CD4-positive, alpha-beta T cell treated with Interleukin-1 beta for 1 hour (primary cell): ENCODE measurements around the gene CASZ1.

ENCODE experiments used
- DNase-seq, 2 donors: peaks; one replicate each; pipeline ENCODE4 v3.0.0-alpha.2; 2020 to 2022

The CASZ1 gene

DNA sequence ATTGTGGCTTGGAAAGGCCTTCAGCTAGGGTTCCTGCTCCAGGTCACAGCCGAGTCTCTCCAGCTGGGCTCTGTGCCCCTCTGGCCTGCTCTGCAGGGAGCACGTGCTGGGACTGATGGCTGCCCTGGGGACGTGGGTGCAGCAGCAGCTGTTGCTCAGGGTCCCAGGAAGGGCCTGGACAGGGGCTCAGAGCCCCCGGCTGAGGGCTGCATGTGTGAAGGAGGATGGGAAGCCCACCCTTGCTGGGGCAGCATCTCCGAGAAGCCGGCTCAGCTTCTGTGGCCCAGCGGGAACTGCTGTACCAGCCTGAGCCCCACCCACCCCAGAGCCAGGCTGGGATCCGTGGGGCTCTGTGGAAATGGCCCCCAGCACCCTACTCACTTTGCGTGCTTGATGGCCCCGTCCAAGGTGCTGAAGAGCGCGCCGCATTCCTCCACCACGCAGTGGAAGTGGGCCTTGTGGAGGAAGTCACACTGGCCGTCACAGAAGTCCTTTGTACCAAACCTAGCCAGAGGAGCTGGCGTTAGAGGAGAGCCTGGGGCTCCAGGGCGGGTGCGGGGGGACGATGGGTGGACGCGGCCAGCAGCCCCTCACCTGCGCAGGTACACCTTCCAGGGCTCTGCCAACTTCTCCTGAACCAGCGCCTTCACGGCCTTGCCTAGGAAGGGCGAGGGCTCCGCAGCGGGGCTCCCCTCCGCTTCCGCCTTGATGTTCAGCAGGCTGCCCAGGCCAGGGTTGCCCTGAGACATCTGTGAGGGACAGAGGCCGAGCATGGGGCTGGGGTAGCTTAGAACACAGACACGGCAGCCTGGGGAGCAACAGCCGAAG is 147.5 kb downstream of the CASZ1 start:
- DNase-seq, result no peak

DNA sequence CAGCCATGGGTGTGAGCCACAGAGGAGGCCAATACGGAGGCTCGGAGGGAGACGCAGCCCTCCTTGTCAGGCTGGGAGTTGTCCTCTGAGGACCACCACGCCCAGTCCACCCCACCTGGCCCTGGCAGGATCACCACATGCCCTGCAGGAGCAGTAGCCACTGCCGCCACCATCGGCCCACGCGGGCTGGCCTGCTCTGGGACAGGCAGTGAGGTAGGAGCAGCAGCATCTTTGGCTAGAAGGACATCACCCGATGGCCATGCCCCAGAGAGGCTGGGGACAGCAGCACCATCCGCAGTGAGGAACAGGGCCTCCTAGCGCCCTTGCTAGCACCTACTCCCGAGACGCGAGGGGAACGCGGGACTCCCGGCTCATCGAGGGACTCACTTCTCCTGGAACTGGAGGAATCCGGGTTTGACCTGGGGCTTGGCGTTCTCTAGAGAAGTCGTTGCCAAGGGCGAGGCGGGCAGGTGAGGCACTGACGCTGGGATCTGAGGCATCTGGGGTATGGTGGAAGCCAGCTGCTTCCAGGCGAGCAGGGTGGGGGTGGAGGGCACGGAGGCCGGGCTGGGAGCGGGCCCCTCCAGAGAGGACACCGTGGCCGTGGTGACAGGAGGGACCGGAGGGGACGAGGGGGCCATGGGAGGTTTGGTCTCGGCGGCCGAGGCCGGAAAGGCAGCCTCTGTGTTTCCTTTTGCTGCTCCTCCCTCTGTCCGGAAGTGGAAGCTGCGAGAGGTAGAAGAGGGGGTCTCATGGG is 148.9 kb downstream of the CASZ1 start:
- no peak for DNase-seq

DNA sequence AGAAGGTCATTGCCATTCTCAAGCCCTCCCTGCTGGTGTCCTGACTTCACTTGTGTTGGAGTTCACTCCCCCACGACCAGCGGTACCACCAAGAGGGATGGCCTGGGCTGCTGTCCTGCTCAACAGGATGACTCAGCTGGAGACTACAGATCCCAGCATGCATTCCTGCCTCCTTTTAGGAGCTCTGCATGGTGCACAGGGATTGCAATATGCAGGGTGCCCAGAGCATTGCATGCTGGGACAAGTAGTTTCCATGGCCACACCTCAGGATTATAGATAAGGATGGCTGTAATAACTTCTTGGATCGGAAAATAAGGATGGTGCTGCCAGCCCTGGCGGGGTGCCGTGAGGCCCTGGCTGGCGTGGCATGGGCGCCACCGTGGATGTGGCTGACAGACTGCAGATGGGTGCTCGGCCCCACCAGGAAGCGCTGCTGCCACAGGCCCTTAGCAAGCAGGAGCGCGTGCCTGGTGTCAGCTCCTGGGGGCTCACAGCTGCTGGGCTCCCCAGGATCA is 150.0 kb downstream of the CASZ1 start:
- no peak for DNase-seq

DNA sequence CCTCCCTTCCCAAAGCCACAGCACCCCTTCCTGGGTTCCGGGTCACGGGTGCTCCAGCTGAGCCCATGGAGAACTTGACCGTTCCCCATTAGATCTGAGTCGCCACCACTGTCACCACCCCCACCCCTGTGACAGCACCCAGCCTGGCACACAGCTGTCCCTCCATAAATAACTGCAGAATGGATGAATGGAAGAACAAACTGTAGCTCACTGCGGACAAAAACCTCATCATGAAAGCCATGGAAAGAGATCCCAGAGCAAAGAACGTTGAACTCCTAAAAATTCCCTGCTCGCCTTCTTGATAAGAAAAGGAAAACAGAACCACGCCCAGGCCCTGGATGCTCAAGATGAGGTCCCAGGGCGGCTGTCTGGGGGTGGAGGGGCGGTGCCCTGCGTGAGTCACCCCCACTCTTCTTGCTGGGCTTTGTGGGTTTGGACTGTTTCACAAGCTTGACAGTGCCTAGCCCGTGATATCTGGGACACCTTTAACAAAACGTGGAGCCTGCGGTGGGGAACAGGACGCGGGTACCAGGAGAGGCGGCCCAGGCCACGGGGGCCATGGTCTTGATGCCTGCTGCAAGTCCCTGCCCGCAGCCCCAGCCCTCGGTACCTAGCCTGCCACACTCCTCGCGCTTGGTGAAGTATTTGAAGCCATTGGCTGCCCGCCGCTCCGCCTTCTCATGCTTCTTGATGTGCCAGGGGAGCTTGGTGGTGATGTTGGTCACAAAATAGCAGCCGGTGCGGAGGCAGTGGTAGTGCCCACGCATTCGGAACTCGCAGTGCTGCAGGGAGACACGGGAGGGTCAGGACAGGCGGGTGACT is 151.9 kb downstream of the CASZ1 start:
- no peak for DNase-seq

DNA sequence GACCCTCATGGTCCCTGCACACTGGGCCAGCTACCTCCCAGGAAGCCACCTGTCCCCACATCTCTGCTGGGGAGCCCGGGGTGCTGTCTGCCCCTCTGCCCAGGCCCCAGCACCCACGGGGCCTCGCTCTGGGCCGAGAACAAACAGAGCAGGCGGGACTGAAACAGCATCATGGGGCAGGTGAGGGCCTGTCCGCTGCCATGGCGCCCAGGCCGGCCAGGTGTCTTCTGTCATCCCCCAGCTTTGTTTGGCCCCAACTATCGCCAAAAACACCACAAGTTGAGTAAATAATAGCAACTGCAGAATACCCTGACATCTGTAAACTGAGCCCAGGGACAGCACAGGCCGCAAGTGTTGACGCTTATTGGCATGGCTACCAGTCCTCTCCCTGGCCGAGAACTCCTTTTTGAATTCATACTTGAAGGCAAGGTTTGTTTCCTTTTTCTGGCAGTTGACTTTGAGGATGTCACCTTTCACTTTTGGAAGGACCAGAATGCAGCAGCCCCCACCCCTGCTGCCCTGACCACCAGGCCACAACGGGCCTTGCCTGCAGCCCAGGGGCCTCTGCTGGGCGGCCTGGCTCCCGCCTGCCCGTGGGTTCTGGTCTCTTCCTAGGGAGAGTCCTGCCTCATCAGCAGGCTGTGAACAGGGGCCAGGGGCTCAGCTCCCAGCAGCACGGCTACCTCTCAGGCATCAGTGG is 152.7 kb downstream of the CASZ1 start:
- DNase-seq, result no peak

DNA sequence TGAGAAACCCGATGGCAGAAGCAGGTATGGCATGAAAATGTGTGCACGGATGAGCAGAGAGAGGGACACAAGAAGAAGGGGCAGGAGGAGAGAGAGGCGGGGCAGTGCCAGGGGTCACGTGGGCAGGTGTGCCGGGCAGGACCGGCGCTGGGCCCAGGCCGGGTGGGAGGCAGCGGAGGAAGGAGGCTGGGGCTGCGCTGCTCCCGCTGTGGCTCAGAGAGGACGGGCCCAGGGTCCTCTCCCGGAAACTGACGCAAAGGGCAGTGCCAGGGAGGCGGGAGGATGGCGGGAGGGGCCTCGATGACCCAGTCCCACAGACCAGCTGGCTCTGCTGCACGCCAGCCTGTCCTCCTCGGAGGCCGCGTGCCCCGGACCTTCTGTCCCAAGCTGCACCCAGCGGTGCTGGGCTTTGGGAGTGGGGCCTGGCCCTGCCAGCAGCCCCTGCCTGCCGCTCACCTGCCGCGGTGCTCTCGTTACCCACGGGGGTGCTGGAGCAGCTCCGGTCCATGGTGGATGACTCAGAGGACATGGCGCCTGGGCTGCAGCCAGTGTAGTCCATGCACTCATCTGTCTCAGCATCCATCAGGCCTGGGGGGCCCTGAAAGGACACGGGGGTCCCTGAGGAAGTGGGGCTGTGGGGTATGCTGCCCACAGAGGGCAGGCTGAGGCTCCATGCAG is 153.9 kb downstream of the CASZ1 start:
- no peak for DNase-seq

DNA sequence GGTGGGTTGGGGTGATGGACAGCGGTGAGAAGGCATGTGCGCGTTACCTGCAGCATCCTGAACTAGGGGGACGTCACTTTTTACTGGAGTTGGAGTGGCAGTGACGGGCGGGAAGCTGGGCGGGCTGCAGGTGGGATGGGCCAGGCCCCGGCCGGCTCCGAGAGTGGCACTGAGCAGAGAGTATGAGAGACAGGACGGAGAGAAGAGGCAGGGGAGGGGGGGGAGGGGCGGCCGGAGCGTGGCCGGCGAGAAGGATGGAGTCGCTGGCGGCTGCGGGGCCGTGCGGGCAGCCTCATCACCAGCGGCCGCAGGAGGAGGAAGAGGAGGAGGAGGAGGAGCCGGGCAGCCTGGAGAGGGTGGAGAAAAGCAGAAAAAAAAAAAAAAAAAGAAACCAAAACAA is 154.5 kb downstream of the CASZ1 start:
- DNase-seq, result no peak

DNA sequence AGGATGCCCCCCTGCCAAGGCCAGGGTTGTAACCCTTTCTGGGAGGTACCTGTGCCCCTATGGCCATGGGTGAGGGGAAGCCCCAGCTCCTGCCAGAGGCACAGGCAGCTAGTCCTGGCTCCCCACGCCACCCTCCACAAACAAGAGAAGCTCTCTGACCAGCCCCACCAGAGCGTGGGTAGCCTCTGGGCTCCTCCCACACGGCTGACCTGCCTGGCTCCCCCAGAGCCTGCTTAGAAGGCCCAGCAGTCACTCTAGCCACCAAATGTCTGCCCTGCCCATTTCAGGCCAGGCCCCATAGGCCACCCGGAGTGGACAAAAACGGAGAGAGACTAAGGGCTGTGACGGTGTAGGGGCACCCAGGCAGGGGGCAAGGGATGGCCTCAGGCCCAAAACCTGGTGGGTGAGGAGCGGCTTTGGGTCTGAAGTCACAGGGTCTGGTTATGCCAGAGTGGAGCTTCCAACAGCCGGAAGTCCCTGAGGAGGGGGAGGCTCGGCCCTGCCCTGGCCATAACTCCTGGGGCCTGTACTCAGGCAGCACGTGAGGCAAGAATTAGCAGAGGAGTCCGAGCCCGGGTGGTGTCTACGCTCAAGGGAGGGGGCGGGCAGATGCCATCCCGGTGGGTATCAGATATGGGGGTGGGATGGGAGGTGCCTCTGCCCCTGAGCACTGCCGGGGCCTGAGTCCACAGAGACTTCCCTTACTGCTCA is 155.4 kb downstream of the CASZ1 start:
- no peak for DNase-seq

DNA sequence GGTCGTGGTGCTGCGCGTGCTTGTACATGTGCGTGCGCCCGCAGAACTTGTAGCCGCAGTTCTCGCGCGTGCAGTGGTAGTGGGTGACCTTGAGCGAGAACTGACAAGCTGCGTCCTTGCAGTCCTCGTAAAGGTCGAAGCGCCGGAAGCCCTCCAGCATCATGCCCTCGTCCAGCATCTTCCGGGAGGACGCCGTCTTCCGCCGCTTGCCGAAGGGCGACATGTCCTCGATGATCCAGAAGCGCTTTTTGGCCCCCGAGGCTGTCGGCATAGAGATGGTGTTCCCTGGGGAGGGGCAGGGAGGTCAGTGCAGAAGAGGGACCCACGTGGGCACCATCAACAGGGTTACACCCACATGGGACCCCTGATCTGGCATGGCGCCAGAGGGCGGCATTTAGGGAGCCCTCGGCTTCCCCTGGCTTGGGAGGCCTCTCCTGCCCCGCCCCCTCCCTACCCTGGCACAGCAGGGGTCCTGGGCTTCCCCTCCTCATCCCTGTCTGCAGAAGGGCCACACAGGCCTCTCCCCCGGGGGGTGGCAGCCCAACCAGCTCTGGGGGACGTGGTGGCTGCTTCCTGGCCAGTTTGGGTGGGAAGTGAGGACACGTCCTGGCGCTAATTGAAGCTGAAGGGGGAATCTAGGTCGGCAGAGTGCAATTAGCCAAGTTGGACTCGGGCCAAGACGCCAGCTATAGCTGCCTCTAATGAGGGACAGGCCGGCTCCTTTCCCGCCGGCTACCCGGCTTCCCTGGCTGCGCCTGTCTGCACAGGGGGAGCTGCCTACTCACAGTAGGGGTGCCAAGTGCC is 156.5 kb downstream of the CASZ1 start:
- DNase-seq, result no peak

DNA sequence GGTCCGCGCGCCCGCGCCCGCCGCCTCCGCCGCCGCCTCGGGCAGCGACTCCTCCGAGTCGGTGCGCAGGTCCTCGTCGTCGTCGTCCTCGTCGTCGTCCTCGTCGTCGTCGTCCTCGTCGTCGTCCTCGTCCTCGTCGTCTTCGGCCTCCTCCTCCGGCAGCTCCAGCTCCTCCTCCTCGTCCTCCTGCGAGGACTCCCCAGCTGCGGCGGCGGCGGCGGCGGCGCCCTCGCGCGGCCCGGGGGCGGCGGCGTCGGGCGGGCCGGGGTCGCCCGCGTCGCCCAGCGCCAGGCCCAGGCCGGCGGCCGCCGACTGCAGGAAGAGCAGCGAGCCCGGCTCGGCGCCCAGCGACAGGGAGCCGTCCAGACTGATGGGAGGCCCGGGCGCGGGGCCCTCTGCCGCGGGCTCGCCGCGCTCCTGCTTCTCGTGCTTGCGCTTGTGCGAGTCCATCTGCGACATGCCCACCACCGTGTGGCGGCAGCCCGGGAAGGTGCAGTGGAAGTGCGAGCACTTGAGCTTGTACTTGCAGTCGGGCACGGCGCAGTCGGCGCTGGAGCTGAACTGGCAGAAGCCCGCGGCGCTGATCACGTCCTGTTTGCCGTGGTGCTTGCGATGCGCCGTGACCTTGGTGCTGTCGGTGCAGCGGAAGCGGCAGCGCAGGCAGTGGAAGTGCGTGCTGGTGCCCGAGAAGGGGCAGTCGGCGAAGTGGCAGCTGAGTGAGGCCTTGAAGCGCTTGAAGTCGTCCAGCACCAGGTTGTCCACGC is 157.3 kb downstream of the CASZ1 start:
- no peak for DNase-seq

DNA sequence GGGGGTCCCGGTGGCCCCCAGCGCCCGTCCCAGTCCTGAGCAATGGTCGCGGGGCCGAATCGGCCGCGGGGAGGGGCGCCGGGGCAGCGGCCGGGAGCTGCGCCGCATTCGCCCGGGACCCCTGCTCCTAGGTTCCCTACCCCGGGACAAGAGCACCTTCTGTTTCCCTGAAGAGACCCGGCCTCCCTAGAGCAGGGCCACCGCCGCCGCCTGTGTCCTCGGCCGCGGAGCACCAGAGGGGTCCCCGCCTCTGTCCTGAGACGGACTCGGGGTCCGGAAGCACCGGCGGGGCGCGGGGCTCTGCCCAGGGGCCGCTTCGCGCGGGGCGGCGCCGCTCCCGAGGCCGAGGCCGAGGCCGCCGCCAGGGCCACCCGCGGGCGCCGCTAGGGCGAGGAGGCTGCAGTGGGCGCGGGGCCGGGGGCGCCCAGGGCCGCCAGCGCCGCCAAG is 157.9 kb downstream of the CASZ1 start:
- no peak for DNase-seq

DNA sequence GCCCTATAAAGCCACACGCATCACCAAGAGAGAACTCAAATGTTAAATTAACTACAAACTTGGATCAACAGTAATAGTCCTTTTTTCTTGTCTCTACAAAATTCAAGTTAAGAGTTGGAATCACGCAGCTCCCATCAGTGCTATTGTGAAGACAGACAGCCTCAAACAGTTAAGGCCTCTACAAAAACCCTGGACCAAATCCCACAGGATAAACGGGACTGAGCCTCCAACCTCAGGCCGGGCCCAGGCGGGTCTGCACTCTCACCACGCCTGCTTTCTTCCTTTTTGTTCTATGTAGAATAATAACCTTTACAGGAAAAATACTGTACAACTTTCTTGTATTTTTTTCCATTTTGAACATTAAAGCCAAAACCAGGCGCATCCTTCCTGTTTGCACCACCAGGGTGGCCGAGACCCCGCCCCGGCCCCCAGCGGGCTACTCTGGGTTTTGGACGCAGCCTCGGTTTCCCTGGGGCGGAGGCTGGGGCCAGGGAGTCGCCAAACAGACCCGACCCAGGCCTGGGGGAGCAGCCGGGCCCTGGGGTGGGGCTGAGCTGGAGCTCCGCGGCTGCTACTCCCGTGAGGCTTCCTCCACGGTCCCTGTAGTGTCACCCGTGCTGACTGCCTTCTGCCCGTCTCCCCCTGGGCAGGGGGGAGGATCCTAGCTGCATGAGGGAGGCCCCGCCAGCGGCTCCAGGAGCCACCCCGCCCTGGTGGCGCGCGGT is 158.4 kb downstream of the CASZ1 start:
- no peak for DNase-seq

DNA sequence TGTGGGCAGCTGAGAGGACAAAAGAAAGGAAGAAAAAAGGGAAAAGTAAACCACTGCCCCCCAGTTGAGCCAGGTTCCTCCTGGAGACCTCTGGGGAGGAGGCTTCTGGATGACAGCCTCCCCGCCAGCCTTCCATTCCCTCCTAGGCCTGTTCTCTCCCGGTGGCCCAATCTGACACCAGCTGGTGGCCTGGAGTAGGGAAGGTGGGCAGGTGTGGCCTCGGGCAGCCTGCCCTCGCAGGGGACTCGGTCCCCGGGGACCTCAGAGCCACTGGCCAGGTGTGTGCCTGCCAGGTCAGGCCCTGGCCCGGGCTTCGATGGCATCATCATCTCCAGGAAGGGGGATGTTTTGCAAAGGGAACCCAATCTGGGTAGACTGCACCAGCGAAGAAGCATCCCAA is 159.0 kb downstream of the CASZ1 start:
- DNase-seq, result no peak

DNA sequence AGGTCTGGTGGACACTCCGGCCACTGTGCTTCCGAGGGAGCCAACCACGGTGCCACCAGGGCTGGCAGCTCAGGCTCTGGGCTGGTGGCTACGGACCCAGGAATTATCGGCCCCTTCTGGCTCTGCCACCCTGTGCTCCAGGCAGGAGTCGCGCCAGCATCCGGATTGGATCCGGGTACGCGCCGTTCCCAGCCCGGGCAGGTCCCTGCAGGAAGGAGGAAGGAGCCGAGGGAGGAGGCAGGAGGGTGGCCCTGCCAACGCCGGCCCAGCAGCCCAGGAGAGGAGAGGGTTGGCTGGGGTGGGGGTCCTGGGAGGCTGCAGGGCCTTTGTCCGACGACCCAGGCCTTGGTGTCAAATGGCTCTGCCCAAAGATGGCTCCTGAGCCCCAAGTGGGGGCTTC is 160.5 kb downstream of the CASZ1 start:
- no peak for DNase-seq

DNA sequence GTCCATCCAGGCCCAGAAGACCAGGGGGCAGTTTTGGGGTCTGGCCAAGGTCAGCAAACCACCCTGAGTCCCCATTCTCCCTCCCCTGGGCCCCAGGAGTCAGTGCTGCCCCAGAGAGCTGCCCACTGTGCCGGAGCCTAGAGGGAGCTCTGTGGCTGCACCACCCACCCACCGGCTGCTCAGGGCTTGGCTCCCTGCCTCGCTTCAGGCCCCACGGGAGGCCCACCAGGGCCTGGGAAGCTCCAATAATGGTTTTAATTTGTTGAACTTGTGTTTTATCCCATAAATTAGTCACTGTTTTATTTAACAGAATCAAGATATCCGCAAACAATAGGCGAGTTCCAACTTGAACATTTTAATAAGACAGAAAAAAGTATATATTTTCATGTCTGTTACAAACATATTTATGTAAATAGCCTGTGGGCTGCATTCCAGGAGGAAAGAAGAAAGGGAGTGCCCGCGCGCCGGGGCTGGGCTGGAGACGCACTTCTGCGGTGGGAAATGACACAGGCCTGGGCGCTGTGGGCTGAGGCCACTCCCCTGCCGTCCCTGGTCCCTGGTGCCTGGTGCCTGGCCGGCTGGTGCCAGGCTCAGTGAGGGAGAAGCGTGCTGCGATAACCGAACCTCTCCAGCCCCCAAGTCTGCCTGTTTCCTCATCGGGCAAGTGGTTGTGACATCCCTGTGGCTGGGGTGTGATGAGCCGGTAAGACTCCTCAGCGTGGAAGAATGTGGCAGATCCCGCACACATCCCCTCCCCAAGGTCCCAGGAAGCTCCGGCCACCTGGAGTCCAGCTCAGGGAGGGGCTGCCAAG is 161.2 kb downstream of the CASZ1 start:
- no peak for DNase-seq

DNA sequence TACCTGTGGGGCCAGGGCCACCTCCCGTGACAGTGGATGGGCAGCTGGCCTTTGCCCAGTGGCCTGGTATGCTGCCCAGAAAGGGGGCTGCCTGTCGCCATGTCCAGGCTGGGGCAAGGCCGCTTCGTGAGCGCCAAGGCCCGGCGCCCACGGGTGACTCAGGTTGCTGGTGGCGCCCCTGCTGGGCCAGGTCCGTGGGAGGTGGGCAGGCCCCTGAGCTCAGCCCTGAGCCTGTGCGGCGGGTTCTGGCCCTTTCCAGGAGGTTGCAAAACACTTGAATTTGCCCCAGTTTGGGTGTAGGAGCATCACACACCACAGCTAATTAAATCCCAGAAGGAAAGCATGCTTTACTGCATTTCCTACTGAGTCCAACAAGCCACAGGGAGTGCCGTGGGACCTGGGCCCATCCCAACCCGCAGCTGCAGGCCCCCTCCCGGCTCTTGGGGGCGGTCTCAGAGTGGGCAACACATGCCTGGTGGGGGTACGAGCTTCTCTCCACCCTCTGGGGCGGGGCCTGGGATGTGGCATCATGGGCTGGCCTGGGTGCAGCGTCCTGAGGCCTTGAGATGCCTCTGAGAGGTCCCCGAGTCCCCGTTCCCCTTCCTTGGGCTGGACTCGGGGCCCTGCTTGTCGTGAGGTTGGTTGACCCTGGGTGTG is 161.9 kb downstream of the CASZ1 start:
- no peak for DNase-seq

DNA sequence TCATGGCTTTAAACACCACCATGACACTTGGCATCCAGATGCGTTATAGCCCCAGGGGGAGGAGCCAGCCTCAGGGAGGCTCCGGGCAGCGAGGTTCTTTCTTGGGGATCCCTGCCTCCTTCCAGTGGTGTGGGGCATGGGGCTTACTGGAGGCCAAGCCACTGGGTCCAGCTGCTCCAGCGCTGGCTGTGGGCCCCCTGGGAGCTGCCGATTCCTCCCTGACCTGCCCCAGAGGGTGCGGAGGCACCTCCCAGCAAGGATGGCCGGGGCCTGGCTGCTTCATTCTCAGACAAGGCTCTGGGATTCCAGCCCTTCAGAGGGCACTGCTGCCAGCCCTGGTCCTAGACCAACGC is 162.4 kb downstream of the CASZ1 start:
- no peak for DNase-seq

DNA sequence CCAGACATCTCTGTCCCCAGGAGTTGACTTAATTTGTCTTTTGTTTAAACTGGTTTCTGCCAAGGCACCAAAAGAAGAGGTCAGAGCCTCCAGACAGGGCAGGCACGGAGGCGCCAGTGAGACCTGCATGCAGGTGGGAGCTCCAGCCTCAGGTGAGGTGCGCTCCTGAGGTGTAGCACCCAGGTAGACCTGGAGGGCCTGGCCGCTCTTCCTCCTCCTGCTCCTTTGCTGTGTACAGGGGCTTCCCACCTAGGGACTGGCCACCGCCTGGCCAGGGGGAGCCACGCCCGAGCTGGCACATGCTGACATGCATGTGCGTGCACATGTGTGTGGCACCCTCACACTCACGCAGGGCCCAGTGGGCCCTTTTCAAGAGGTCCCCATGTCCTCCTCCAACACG is 163.0 kb downstream of the CASZ1 start:
- no peak for DNase-seq
